Skeletal muscle tissue (tissue), 4 donors: ENCODE data around the gene VWDE. TPM values are rescaled to one million over a fixed set of nuclear protein-coding genes. Genes with fewer than 3 reads are reported as not detected.
"Not testable (repeated sequence)": the region's sequence is repeated elsewhere in the genome, so short reads cannot be mapped to it uniquely, and the experiment has no call there.

Experiments
- H3K27ac ChIP-seq: one replicate; pipeline ENCODE4 v1.7.0; 2013; ENCODE audit warnings: mild to moderate bottlenecking, low read depth, low read length, inconsistent platforms
- H3K27me3 ChIP-seq, 3 donors: one replicate each; pipeline ENCODE4 v1.7.0; 2013; ENCODE audit warnings: low read length in 3 of 3; ENCODE audit not compliant: control insufficient read depth in 3 of 3, insufficient read depth in 3 of 3
- H3K36me3 ChIP-seq, 3 donors: one replicate each; pipeline ENCODE4 v1.7.0; 2013; ENCODE audit warnings: low read length in 3 of 3; ENCODE audit not compliant: control insufficient read depth in 3 of 3, insufficient read depth in 3 of 3
- H3K4me1 ChIP-seq, 3 donors: one replicate each; pipeline ENCODE4 v1.7.0; 2013; ENCODE audit warnings: low read length in 3 of 3, mild to moderate bottlenecking in 3 of 3; ENCODE audit not compliant: control insufficient read depth in 3 of 3, insufficient read depth in 3 of 3
- H3K4me3 ChIP-seq, 3 donors: one replicate each; pipeline ENCODE4 v1.7.0; 2013; ENCODE audit warnings: low read length in 3 of 3
- H3K9ac ChIP-seq, 3 donors: one replicate each; pipeline ENCODE4 v1.7.0; 2013; ENCODE audit warnings: low read length in 3 of 3, mild to moderate bottlenecking in 3 of 3, moderate library complexity in 2 of 3, low read depth in 1 of 3
- H3K9me3 ChIP-seq, 3 donors: one replicate each; pipeline ENCODE4 v1.7.0; 2013; ENCODE audit warnings: low read length in 3 of 3; ENCODE audit not compliant: control insufficient read depth in 3 of 3
- total RNA-seq: library from RNA; depleted of rRNA; stranded (reverse); fragments of >200 nt; gene quantifications from one replicate; pipeline ENCODE4 v1.2.3, GENCODE V29; 2014
- donor health status: Osteomylitis.

Gene VWDE
- total RNA-seq, 1 donor from 2014 or later = 0.52 TPM

DNA sequence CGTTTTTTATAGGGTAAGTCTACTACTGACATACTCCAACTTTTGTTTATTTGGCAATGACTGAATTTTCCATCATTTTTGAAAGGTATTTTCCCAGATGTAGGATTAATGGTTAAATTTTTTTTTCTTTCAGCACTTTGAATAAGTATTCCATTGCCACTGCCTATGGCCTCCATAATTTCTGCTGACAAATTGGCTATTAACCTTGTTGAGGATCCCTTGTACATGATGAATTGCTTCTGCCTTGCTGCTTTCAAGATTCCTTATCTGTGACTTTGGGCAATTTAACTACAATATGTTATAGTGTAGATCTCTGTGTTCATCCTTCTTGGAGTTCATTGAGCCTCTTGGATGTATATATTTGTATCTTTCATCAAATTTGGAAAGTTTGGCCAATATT is 21.6 kb upstream of the VWDE start:
- no peak overlapping the region for H3K4me3 ChIP-seq
- no peaks in the 10 kb centered on the region for H3K27me3 ChIP-seq
- H3K9me3 ChIP-seq = no peaks in the 10 kb centered on the region
- no peaks in the 10 kb centered on the region for H3K4me1 ChIP-seq
- H3K27ac ChIP-seq = no peak overlapping the region
- H3K9ac ChIP-seq = no peak overlapping the region
- no peaks in the 10 kb centered on the region for H3K36me3 ChIP-seq

DNA sequence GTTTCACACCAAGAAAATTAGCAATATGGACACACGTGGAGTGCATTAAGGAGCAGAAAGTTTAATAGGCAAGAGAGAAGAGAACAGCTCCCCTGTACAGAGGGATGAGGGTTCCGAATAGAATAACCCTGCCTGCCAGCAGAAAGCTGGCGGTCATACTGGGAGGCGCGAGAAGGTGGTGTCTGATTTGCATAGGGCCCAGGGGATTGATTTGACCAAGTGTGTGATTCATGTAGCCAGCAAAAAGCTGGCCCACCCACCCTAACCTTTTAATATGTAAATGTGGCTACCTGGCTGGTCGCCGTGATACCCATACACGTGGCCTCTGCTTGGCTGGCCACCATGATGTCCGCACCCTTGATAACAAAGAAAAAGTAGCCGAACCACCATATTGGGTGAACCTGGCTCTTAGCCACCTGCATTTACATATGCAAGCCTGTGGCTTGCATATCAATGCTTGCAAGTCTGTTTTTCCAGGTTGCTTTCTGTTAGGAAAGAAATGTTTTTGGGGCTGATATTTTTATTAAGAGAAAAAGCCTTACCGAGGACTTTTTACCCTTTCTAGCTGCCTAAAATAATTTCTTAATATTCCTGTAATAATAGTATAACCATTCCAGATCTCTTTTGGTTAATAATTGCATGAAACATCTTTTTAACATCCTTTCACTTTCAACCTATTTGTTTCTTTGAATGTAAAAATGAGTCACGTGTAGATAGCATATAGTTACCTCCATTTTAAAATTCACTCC is 20.5 kb upstream of the VWDE start:
- Histone ChIP-seq H3K4me1 (no peaks in the 10 kb centered on the region), H3K36me3 (no peaks in the 10 kb centered on the region), H3K27me3 (no peaks in the 10 kb centered on the region), H3K27ac (no peak overlapping the region), H3K9ac (no peak overlapping the region), H3K4me3 (no peak overlapping the region), H3K9me3 (no peaks in the 10 kb centered on the region)

DNA sequence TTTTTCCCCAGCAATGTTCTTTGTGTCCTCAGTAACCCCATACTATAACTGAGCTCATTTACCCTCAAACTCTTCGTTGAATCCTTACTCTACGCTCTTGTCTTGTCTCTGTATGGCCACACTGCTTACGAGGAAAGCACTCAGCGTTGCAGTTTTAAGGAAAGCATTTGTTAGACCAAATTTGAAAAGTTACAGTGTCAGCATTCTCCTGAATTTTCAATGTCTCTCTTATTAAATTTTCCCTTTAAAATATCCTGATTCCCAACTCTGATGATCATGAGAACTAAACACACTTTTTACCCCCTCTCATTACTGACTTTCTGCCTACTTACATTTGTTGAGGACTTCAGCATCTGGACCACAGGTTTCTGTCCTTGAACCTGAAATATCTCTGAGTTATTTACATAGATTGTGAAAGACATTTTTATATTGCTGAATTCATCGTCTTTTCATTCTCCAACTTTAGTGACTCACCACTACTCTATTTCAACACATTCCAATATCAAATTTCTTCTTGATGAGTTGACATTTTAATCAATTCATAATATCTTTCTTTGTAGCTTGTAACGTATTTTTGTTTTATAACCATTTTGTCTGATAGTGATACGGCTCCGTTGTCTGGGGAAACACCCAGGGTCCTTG is 19.8 kb upstream of the VWDE start:
- no peaks in the 10 kb centered on the region for H3K27me3 ChIP-seq
- H3K9ac ChIP-seq = no peak overlapping the region
- H3K4me3 ChIP-seq = no peak overlapping the region
- no peaks in the 10 kb centered on the region for H3K4me1 ChIP-seq
- H3K9me3 ChIP-seq = no peaks in the 10 kb centered on the region
- H3K27ac ChIP-seq = no peak overlapping the region
- no peaks in the 10 kb centered on the region for H3K36me3 ChIP-seq

DNA sequence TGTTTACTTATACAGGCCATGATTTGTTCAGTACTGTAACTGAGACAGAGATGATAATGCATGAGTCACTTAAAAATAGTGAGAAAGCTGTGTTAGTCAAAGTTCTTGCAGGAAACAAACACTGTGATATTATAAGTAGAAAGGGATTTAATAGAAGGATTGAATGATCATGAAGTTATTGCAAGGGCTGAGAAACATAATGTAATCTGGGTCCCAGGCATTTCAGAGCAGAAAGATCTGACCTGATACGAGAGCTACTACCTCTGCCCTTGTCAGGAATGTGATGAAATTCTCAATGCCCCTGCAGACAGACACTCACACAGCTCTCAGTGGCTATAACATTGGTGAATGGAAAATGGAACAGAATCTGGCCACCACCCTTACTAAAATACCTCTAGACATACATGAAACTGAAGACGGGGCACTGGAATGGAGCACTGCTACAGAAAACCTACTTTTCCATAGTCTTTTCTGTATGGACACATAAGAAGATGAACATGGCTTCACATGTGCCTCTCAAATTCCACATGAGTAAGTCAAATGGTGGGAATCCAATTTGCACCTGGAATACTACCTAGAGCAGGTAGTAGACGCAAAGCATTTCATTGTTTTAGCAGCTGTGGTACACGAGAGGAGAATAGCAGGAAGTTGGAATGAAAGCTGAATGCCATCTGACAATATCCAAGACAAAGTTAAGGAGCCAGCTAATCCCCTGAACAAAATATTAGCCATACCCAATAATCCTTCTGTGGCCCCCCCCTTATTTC is 19.1 kb upstream of the VWDE start:
- Histone ChIP-seq H3K36me3 (no peaks in the 10 kb centered on the region), H3K27ac (no peak overlapping the region), H3K9me3 (no peaks in the 10 kb centered on the region), H3K9ac (no peak overlapping the region), H3K4me1 (no peaks in the 10 kb centered on the region), H3K4me3 (no peak overlapping the region), H3K27me3 (no peaks in the 10 kb centered on the region)

DNA sequence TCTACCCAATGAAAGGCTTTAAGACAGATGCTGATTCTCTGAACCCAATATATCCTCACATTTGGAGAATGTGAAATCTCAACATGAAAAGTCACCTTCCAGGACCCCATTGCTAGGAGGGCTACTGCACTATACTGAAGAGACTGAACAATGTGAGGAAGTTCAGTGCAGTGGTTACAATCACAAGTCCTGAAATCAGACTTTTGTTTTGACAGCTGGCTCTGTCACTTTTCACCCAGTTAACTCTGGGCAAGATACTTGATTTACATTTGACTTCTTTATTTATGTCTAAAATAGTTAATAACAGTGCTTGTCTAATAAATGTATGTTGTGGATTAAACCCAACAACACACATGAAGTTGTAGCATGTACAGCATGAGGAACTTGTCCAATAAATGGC is 14.8 kb upstream of the VWDE start:
- Histone ChIP-seq H3K36me3 (no peaks in the 10 kb centered on the region), H3K4me3 (no peak overlapping the region), H3K9me3 (no peaks in the 10 kb centered on the region), H3K4me1 (no peaks in the 10 kb centered on the region), H3K27ac (no peak overlapping the region), H3K27me3 (no peaks in the 10 kb centered on the region), H3K9ac (no peak overlapping the region)

DNA sequence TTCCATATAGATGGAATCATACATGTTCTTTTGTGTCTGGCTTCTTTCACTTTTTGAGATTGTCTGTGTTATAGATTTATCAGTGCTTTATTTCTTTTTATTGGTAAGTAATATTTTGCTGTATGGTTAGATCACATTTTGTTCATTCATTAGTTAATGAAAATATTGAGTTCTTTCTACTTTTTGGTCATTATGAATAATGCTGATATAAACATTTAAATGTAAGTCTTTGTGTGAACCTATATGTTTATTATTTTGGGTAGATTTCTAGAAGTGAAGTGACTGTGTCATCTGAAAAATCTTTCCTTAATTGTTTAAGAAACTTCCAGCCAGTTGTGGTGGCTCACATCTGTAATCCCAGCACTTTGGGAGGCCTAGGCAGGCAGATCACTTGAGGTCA is 11.4 kb upstream of the VWDE start:
- Histone ChIP-seq H3K9me3 (peaks cover 0 to 4% (median 0%) of the 10 kb centered on the region in 3 donors), H3K27ac (no peak overlapping the region), H3K9ac (no peak overlapping the region), H3K4me3 (no peak overlapping the region), H3K4me1 (no peaks in the 10 kb centered on the region), H3K27me3 (no peaks in the 10 kb centered on the region), H3K36me3 (no peaks in the 10 kb centered on the region)

DNA sequence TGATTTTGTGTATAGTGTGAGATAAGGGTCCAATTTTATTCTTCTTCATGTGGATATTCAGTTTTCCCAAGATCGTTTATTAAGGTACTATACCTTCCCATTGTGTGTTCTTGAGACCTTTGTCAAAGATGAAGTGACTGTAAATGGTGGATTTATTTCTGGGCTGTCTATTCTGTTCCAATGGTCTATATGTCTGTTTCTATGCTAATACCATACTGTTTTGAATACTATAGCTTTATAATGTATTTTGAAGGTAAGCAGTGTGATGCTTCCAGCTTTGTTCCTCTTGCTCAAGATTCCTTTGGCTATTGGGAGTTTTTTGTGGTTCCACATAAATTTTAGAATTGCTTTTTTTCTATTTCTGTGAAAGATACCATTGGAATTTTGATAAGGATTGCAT is 8.7 kb upstream of the VWDE start:
- peaks cover 0 to 4% (median 3%) of the 10 kb centered on the region in 3 donors for H3K9me3 ChIP-seq
- no peak overlapping the region for H3K9ac ChIP-seq
- H3K4me3 ChIP-seq = no peak overlapping the region
- H3K36me3 ChIP-seq = no peaks in the 10 kb centered on the region
- no peaks in the 10 kb centered on the region for H3K27me3 ChIP-seq
- H3K27ac ChIP-seq = no peak overlapping the region
- H3K4me1 ChIP-seq = no peaks in the 10 kb centered on the region

DNA sequence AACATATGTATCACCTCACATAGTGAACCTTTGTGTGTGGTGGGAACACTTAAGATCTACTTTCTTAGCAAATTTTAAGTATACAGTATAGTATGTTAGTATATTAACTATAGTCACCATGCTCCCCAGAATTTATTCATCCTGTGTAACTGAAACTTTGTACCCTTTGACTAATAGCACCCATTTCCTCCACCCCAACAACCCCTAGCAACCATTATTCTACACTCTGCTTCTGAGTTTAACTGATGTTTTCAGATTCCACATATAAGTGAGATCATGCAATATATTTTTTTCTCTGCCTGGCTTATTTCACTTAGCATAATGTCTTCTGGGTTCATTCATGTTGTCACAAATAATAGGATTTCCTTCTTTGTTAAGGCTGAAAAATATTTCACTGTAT is 6.9 kb upstream of the VWDE start:
- Histone ChIP-seq H3K27me3 (no peaks in the 10 kb centered on the region), H3K36me3 (no peaks in the 10 kb centered on the region), H3K27ac (no peak overlapping the region), H3K4me1 (no peaks in the 10 kb centered on the region), H3K9me3 (peaks cover 0 to 4% (median 3%) of the 10 kb centered on the region in 3 donors), H3K4me3 (no peak overlapping the region), H3K9ac (no peak overlapping the region)

DNA sequence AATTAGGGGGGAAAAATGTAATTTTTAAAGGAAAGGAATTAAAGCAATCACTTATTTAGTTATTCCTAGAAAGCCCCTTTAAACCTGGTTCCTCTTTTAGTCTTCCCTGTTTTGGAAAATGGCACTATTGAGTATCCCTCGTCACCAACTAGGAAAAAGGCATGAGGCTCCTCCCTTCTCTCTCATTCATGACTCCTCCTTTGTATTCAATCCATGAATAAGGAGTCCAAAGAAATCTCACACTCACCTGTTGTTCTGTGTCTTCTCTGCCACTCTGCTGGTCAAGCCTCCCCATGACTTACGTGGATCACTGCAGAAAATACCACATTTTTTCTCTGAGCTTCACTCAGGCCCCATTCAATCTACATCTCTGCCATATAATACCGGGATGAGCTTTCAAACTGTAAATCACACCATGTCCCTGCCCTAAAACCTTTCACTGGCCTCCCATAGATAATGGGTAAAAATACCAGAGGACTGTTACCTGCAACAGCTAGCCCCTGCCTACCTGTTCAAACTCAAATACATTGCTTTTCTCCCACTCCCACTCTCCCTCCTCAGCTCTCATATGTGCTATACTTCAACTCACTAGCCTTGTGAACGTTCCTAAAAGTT is 5.5 kb upstream of the VWDE start:
- Histone ChIP-seq H3K27ac (no peak overlapping the region), H3K9me3 (peaks cover 0 to 4% (median 3%) of the 10 kb centered on the region in 3 donors), H3K9ac (no peak overlapping the region), H3K27me3 (no peaks in the 10 kb centered on the region), H3K4me3 (no peak overlapping the region), H3K4me1 (no peaks in the 10 kb centered on the region), H3K36me3 (no peaks in the 10 kb centered on the region)

DNA sequence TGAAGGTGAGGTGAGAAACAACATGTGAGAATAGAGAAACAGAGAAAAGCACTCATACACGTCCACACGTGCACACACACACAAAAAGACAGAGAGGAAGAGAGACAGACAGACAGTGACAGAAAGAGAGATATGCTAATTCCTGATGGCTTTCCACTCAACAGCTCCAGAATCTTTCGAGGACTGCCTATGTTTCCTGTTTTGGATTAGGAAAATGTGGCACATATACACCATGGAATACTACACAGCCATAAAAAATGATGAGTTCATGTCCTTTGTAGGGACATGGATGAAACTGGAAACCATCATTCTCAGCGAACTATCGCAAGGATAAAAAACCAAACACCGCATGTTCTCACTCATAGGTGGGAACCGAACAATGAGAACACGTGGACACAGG is 4.0 kb upstream of the VWDE start:
- H3K36me3 ChIP-seq, H3K9me3 ChIP-seq, H3K9ac ChIP-seq, H3K27ac ChIP-seq, H3K4me3 ChIP-seq: not testable (repeated sequence)
- Histone ChIP-seq H3K27me3 (peaks cover 0 to 14% (median 0%) of the 10 kb centered on the region in 3 donors), H3K4me1 (peaks cover 0 to 11% (median 3%) of the 10 kb centered on the region in 3 donors)
